SK-N-SH (cell line): ENCODE results near the gene PHACTR2.

Experiments
- EP300 ChIP-seq, 2 experiments: IDR thresholded peaks; 2 replicates each; pipeline versions ENCODE4 v1.4.0 to v1.6.1; 2012; ENCODE audit warnings: borderline replicate concordance in 1 of 2, low read depth in 1 of 2, low read length in 1 of 2
- FOSL2 ChIP-seq: IDR thresholded peaks from 2 replicates; pipeline ENCODE4 v1.4.0; 2012; ENCODE audit warnings: low read depth, mild to moderate bottlenecking, moderate library complexity, borderline replicate concordance
- NRF1 ChIP-seq: IDR thresholded peaks from 2 replicates; pipeline ENCODE4 v1.6.1; 2012; ENCODE audit warnings: low read depth, mild to moderate bottlenecking, low read length
- PBX3 ChIP-seq: IDR thresholded peaks from 2 replicates; pipeline ENCODE4; 2012
- POLR2AphosphoS5 ChIP-seq: IDR thresholded peaks from 2 replicates; pipeline ENCODE4 v1.6.1; 2012; ENCODE audit warnings: low read depth, low read length
- RCOR1 ChIP-seq: fragments of 150-350 bp; IDR thresholded peaks from 2 replicates; pipeline ENCODE4 v1.6.1; 2017; ENCODE audit warnings: antibody characterized with exemption, low read length
- TEAD4 ChIP-seq: IDR thresholded peaks from 2 replicates; pipeline ENCODE4 v1.4.0; 2012; ENCODE audit warnings: mild to moderate bottlenecking, borderline replicate concordance; ENCODE audit not compliant: insufficient read depth
- TF ChIP-seq, protein P1 (sequence below): IDR thresholded peaks from 2 replicates; pipeline ENCODE4 v1.6.1; 2012; ENCODE audit warnings: mild to moderate bottlenecking, low read depth, low read length, moderate library complexity
- TF ChIP-seq, protein P2 (sequence below): fragments of 200-600 bp; sonication (generic); IDR thresholded peaks from 2 replicates; pipeline ENCODE4 v1.6.1; 2017; ENCODE audit warnings: antibody characterized with exemption, mild to moderate bottlenecking, moderate library complexity
- TF ChIP-seq, protein P3 (sequence below): IDR thresholded peaks from 2 replicates; pipeline ENCODE4 v1.4.0; 2012; ENCODE audit warnings: low read depth

- TF ChIP-seq NRF1 (no peak), EP300 (IDR thresholded peaks at IDR 0.05; ENCODE audit: borderline replicate concordance in 1 of 2, low read depth in 1 of 2, low read length in 1 of 2) (peak in 1 of 2 experiments; percentile 39; a peak in 1 of 4 replicates), TEAD4 (no peak), POLR2AphosphoS5 (no peak), RCOR1 (peak; percentile 50; the same call in 1 of the 2 replicates), FOSL2 (no peak), PBX3 (no peak)
- TF ChIP-seq, protein P1, sequence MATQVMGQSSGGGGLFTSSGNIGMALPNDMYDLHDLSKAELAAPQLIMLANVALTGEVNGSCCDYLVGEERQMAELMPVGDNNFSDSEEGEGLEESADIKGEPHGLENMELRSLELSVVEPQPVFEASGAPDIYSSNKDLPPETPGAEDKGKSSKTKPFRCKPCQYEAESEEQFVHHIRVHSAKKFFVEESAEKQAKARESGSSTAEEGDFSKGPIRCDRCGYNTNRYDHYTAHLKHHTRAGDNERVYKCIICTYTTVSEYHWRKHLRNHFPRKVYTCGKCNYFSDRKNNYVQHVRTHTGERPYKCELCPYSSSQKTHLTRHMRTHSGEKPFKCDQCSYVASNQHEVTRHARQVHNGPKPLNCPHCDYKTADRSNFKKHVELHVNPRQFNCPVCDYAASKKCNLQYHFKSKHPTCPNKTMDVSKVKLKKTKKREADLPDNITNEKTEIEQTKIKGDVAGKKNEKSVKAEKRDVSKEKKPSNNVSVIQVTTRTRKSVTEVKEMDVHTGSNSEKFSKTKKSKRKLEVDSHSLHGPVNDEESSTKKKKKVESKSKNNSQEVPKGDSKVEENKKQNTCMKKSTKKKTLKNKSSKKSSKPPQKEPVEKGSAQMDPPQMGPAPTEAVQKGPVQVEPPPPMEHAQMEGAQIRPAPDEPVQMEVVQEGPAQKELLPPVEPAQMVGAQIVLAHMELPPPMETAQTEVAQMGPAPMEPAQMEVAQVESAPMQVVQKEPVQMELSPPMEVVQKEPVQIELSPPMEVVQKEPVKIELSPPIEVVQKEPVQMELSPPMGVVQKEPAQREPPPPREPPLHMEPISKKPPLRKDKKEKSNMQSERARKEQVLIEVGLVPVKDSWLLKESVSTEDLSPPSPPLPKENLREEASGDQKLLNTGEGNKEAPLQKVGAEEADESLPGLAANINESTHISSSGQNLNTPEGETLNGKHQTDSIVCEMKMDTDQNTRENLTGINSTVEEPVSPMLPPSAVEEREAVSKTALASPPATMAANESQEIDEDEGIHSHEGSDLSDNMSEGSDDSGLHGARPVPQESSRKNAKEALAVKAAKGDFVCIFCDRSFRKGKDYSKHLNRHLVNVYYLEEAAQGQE = no peak
- TF ChIP-seq, protein P2, sequence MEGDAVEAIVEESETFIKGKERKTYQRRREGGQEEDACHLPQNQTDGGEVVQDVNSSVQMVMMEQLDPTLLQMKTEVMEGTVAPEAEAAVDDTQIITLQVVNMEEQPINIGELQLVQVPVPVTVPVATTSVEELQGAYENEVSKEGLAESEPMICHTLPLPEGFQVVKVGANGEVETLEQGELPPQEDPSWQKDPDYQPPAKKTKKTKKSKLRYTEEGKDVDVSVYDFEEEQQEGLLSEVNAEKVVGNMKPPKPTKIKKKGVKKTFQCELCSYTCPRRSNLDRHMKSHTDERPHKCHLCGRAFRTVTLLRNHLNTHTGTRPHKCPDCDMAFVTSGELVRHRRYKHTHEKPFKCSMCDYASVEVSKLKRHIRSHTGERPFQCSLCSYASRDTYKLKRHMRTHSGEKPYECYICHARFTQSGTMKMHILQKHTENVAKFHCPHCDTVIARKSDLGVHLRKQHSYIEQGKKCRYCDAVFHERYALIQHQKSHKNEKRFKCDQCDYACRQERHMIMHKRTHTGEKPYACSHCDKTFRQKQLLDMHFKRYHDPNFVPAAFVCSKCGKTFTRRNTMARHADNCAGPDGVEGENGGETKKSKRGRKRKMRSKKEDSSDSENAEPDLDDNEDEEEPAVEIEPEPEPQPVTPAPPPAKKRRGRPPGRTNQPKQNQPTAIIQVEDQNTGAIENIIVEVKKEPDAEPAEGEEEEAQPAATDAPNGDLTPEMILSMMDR = no peak
- TF ChIP-seq, protein P3, sequence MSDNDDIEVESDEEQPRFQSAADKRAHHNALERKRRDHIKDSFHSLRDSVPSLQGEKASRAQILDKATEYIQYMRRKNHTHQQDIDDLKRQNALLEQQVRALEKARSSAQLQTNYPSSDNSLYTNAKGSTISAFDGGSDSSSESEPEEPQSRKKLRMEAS = no peak
Measured at GRCh38 chr6:143695130-143695968, 17.6 kb downstream of the PHACTR2 start.
